ENCODE results near the gene PLEKHA7. TPM values are rescaled to one million over a fixed set of nuclear protein-coding genes. Genes with fewer than 3 reads are reported as not detected.

PLEKHA7 gene
- total RNA-seq, 1 donor from 2014 or later, result 43.2 TPM

DNA sequence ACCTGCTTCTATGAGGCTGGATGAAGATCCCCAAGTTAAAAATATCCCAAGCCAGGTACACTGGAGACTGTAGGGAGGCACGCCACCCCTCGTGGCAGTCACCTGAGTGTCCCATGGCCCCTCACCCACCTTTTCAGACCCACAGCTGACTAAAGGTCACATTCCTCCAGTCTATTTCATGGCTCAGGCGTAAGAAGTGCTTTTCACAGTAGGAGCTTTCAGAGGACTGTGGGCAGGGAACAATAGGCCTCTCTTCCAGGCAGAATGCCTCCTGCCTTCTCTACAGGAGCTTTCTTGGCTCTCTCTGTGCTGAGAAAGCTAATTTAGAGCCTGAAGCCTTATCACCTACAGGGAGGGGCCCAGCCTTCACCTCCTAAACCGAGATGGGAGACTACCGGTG, 201.9 kb downstream of the PLEKHA7 start:
- peak; percentile 43 for DNase-seq (ENCODE audit: low spot score)

DNA sequence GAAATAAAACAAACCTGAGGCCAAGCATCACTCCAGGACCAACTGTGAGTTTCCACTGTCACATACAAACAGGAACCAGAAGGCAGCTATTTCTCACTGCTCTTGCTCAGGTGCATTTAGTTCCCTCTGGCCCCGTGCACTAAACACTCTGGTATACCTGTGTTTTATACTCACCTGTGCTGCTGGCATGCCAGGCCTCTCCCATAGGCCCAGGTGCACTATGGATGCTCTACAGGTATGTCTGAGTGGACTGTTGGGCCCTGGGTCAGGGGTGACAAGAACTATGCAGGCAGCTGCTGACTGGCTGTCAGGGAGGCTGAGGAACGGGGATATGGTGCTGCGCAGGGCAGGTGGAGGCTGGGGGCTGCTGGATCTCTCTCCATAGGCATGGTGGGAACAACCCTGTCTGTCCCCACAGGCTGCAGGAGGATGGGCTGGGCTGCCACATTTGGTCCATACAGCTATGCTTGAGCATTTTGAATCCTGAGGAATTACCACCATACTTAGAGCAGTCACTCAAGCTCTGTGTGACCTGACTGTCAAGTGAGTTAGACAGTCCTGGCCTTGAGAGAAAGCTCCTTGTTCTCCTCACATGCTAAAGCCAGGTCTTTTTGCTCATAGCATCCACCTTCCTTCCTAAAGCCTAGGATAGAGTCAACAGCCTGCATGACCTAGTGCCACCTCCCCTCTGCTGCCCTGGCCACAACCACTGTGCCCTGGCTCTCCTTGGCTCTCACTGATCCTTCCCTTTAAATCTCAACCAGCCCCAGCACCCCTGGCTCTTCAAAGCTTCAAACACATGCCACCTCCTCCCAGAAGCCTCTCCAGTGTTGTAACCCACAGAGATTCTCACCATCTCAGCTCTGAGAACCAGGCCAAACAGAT, 202.8 kb downstream of the PLEKHA7 start:
- peak; percentile 81 for DNase-seq (ENCODE audit: low spot score)

DNA sequence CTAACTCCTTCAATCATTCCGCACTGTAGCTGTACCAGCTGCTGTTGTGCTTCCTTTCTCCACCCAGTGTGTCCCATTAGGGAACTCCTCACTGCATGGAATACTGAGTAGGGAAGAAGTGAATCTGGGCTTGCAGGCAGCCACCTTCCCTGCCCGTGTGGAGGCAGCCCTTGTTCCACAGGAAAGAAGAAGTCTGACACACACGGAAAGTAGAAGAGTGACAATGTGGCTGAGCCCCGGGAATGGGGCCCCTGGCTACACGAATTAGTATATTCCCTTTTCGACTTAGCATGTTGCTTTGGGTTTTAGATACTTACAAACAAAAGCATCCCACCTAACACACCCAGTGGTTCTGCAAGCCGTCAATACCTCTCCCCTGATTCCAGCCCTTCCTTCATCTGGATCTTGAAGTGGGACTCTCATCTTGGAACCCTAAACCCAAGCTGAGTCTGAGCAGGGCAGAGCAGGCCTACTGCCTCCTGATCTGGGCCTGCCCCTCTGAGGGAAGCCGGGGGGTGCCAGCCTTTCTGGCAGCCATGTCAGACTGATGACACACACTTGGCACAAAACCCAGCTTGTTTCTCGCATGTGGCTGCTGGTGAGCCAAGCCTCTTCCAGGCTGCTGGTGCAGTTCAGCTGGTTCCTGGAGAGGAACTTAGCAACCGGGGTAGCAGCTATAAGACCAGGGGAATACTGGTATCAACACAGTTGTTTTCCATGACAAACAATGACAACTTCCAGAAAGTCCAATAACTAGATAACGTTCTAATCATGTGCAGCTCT, 204.1 kb downstream of the PLEKHA7 start:
- DNase-seq (ENCODE audit: low spot score), result peak; percentile 82

GRCh38 chr11:16807306-16807705, 206.9 kb downstream of the PLEKHA7 start:
- DNase-seq (ENCODE audit: low spot score), result peak; percentile 20

- DNase-seq (ENCODE audit: low spot score), result peak; percentile 81
These were observed 207.4 kb downstream of the PLEKHA7 start for GRCh38 chr11:16806791-16807190.

GRCh38 chr11:16805938-16806337, 208.3 kb downstream of the PLEKHA7 start:
- peak; percentile 9 for DNase-seq (ENCODE audit: low spot score)

- DNase-seq (ENCODE audit: low spot score), result peak; percentile 45
These were observed 209.9 kb downstream of the PLEKHA7 start for GRCh38 chr11:16804104-16804947.

GRCh38 chr11:16801288-16801980, 212.8 kb downstream of the PLEKHA7 start:
- DNase-seq (ENCODE audit: low spot score), result peak; percentile 76

DNA sequence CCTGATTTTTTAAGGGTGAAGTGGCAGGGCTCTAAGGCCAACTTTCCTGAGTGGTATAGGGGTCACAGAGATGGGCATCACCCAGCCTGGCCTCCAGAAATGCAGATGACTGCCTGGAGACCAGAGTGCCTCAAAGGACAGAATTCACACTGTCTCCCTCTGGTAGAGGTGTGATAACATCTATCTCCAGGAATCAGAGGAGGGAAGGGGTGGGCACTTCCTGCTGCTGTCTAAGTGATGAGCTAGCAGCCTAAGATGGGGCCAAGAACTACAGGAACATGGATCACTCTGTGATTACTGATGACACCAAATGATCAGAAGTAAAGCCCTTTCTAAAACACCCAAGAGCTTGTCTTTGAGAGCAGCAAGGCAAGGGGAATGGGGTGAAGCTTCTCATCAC, 213.8 kb downstream of the PLEKHA7 start:
- DNase-seq (ENCODE audit: low spot score), result no peak

DNA sequence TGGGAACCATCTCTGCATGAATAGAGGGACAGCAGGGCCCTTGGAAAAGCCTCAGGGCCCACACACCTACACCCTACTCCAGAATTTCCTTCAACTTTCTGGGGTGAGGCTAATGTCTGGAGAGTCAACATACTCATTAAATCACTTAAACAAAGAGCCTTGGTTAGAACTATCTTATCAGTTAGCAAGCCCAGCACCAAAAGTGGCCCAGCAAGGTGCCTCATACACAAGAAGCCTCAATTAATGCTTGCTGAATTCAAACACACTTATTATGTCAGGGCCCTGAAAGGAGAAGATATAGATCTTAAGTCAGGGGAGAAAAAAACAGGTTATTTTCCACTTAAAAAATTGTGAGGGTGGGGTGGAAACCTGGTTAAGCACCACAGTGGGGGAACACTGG, 214.3 kb downstream of the PLEKHA7 start:
- DNase-seq (ENCODE audit: low spot score), result peak; percentile 16

DNA sequence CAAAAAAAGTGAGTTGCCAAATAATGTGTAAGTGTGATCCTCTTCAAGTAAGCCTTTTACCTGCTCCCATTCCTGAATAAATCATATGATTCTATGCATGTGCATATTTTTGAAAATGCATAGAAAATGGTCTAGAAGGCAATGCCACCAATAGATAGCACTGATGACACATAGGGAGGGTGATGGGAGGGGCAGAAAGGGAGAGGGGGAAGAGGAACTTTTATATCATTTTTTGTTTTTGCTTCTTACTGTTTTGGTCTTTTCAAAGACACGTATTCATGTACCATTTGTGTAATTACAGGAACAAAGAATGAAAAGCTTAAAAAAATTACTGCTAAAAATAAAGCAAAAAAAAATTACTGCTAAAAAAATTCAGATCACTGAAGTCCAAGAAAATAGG, 215.0 kb downstream of the PLEKHA7 start:
- no peak for DNase-seq (ENCODE audit: low spot score)

DNA sequence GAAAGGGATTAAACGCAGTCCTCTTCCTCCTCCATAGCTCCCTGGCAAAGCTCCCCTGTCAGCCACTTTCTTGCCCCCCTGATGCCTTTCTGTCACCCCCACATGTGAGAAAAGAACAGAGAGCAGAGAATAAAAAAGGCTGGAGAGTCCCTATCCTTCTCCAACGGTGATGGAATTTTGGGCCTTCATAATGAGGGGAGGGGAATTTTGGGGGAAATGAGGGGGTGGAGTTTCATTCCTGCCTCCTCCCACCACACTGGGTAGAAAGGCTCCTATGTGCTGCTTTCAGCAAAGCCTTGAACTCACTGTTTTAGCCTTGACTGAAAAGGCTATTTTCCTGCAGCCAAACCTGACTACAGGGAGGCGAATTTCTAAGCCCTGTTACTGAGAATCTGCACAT, 216.4 kb downstream of the PLEKHA7 start:
- no peak for DNase-seq (ENCODE audit: low spot score)

DNA sequence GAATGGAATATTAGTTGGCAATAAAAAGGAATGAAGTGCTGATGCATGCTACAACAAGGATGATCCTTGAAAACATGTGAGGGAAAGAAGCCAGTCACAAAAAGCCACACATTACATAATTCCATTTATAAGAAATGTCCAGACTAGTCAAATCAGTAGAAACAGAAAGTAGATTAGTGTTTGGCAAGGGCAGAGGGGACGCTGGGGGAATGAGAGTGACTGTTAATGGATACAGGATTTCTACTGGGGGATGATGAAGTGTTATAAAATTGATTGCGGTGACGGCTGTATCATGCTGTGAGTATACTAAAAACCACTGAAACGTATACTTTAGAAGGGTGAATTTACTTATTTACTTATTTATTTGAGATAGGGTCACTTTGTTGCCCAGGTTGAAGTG, 217.9 kb downstream of the PLEKHA7 start:
- DNase-seq (ENCODE audit: low spot score), result no peak

- no peak for DNase-seq (ENCODE audit: low spot score)
These were observed 219.1 kb downstream of the PLEKHA7 start for GRCh38 chr11:16795146-16795545.

GRCh38 chr11:16794047-16794818, 220.0 kb downstream of the PLEKHA7 start:
- no peak for DNase-seq (ENCODE audit: low spot score)

GRCh38 chr11:16793511-16793910, 220.7 kb downstream of the PLEKHA7 start:
- DNase-seq (ENCODE audit: low spot score), result no peak

DNA sequence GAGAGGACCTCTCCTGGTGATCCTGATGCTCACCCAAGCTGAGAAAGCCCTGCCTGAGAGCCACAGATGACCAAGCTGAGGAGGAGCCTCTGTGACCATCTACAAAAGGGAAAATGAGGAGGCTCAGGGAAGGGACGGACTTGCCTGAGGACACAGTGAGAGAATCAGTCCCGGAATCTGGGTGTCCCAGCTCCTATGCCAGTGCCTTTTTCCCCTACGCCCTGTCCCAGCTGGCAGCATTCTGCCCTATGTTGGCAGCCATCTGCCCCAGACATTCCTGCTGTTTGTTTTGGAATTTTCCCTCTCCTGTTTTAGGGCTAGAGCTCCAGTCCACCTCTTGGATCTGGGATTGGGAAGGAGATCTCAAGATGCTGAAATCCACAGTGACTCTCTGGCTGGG, 221.2 kb downstream of the PLEKHA7 start:
- no peak for DNase-seq (ENCODE audit: low spot score)

- no peak for DNase-seq (ENCODE audit: low spot score)
These were observed 221.8 kb downstream of the PLEKHA7 start for GRCh38 chr11:16792426-16792825.

DNA sequence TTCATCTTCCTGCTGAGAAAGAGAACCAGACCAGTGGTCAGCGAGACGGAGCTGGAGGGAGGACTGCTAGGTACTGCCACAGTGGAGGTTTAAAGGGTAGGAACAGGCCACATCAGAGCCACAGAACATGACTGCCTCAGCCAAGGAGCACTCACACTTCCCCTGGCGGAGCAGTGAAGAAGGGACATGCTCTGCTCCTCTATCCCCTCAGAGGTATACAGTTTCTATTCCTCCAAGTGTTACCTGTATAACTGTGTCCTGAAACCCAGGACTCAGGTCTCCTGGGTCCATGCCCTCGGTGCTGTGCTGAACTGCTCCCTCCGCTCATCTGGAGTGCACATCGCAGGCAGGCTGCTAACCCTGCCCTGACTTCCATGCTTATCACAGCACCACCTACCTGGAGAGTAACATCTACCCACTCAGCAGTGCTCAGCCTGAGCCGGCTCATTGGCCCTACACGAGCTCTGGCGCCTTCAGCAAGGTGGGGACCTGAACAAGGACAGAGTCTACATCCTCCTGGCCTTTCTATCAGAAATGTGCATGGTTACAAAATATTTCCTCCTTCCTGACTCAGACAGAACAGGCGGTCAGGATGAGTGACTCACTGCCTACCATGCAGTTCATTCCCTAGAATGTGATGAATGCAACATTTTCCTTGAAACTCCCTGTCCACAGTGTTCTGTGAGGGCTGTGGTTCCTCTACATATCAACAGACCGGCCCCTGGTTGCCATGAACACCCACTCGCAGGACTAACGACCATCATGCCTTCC, 222.8 kb downstream of the PLEKHA7 start:
- DNase-seq (ENCODE audit: low spot score), result no peak
